ENCODE results near the gene MIEF2.
"Not testable (repeated sequence)": the region's sequence is repeated elsewhere in the genome, so short reads cannot be mapped to it uniquely, and the experiment has no call there.

The MIEF2 gene, protein sequence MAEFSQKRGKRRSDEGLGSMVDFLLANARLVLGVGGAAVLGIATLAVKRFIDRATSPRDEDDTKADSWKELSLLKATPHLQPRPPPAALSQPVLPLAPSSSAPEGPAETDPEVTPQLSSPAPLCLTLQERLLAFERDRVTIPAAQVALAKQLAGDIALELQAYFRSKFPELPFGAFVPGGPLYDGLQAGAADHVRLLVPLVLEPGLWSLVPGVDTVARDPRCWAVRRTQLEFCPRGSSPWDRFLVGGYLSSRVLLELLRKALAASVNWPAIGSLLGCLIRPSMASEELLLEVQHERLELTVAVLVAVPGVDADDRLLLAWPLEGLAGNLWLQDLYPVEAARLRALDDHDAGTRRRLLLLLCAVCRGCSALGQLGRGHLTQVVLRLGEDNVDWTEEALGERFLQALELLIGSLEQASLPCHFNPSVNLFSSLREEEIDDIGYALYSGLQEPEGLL

DNA sequence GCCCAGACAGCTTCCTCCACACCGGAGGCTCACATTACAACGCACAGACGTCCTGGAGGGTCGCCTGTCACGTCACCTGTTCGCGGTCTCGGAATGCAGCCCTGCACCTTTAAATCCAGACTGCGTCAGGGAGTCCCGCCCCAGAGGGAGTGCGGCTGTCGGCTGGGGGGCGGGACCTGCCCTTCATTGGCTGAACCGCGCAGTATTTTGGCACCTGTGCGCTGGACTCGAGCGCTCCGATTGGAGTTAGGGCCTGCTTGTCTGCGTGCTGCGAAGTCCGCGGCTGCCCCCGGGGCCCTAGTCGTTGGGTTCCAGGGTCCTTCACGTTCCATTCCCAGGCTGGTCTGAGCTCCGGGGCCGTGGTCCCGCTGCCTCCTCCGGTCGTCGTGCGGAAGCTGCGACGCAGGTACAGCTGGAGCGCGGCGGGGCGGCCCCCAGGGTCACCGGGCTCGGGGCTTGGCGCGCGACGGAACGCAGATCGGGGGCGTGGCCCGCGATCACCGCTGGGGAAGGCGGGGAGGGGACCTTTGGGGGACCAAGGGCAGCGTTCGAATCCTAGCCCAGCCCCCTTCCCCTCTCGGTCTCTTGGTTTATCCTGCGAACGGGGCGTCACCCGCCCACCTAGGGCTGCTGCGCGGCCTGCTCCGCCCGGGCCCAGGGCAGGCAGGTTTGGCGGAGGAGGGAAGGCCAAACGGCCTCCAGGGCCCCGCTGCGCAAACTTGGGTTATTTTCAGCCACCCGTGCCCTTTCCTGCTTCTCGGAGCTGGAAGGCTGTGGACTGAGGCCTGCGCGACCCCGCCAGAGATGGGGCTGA, at the start of gene MIEF2:
Gene MIEF2 (plus strand): TSS at position 331 of the 814 bp plus-strand sequence. CDS start 2,059 bp downstream, outside the sequence.
- no peak for TF ChIP-seq JUND (IDR thresholded peaks at IDR 0.05; ENCODE audit: low read depth)
- DNase-seq (ENCODE audit: low read depth in 1 of 2, low spot score in 1 of 2) = peak; percentile 98 to 100
- in situ Hi-C loops (cut with HindIII; ENCODE audit: low pct_unique_long_range_greater_than_20kb, low sequenced_read_pairs) = no loop called here

DNA sequence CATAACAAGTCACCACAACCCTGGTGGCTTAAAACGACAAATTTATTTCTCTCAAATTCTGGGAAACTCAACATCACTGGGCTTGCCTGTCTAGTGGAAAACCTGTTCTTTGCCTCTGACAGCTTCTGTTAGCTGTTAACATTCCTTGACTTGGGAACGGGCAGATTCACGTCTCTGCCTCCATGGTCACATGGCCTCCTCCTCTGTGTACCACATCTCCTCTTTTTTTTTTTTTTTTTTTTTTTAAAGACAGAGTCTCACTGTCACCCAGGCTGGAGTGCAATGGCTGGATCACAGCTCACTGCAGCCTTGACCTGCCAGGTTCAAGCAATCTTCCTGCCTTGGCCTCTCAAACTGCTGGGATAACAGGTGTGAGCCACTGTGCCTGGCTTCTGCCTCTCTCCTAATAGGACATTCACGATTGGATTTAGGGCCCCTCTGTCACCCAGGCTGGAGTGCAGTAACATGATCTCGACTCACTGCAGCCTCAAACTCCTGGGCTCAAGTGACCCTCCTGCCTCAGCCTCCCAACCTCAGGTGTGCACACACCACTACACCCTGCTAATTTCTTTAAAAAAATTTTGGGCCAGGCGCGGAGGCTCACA, 46.7 kb upstream of the MIEF2 start:
- TF ChIP-seq JUND (IDR thresholded peaks at IDR 0.05; ENCODE audit: low read depth) = no peak
- no peak for DNase-seq (ENCODE audit: low read depth in 1 of 2, low spot score in 1 of 2)
- in situ Hi-C loops (cut with HindIII; ENCODE audit: low pct_unique_long_range_greater_than_20kb, low sequenced_read_pairs) = no loop called here

DNA sequence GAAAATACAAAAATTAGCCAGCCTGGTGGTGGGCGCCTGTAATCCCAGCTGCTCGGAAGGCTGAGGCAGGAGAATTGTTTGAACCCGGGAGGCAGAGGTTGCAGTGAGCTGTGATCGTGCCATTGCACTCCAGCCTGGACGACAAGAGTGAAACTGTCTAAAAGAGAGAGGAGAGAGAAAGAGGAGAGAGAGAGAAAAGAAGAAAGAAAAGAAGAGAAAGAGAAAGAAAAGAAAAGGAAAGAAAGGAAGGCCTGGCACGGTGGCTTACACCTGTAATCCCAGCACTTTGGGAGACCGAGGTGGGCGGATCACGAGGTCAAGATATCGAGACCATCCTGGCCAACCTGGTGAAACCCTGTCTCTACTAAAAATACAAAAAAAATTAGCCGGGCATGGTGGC, 43.6 kb upstream of the MIEF2 start:
- DNase-seq (ENCODE audit: low read depth in 1 of 2, low spot score in 1 of 2); in situ Hi-C loops (cut with HindIII; ENCODE audit: low pct_unique_long_range_greater_than_20kb, low sequenced_read_pairs): not testable (repeated sequence)

DNA sequence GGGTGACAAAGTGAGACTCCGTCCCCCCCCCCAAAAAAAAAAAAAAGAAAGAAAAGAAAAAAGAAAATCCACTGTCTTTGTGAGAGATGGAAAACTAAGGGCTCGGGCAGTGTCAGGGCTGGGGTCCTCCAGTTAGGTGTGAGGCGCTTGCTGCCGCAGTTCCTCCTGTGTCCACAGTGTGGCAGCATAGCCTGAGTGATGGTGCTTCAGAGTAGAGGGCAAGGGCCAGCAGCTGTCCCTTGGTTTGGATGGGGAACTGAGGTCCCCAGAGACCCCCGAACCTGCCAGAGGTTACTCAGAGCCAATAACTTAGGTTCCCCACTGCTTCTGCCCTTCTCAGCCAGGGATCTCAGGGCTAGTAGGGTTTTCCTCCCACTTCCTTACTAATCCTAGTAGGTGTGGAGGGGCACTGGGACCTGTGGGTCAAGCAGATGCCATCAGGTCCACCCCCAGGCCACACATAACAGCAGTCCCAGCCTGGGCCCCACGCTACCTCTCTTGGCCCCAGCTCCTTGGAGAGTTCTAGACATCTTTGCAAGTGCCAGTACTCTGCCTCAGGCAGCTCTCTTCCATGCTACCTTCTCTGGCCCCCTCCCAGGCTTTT, 42.9 kb upstream of the MIEF2 start:
- in situ Hi-C loops (cut with HindIII; ENCODE audit: low pct_unique_long_range_greater_than_20kb, low sequenced_read_pairs) = no loop called here
- no peak for TF ChIP-seq JUND (IDR thresholded peaks at IDR 0.05; ENCODE audit: low read depth)
- peak; percentile 62 to 70 for DNase-seq (ENCODE audit: low read depth in 1 of 2, low spot score in 1 of 2)

DNA sequence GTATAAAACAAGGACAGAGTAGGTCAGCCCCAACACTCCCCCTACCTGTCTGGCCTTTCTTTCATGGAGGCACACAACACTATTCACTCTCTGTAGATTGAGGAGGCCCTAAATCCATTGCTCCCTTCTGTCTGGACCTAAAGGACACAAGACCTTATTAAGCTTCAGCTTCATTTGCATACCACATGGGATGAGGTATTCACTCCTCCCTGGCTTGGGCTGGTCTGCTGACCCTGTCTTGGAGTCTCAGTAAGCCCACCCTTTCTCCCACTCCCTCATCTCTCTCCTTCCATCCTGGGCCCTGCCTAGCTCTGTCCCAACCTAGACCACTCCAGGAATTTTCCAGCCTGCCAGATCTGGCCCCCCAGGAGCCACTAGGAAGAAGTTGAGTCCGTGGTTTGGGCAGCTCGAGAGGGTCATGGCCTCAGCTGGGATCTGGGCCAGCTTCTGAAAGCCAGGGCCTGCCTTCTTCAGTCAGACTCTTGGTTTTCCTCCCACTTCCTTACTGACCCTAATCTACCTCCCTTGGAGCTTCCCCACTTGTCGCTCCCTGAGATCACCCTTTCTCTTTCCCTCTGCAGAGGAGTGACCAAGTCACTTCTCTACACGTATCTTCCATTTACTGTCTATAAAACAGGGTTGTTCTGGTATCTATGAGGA, 41.6 kb upstream of the MIEF2 start:
- no peak for DNase-seq (ENCODE audit: low read depth in 1 of 2, low spot score in 1 of 2)
- TF ChIP-seq JUND (IDR thresholded peaks at IDR 0.05; ENCODE audit: low read depth) = no peak
- in situ Hi-C loops (cut with HindIII; ENCODE audit: low pct_unique_long_range_greater_than_20kb, low sequenced_read_pairs) = no loop called here

DNA sequence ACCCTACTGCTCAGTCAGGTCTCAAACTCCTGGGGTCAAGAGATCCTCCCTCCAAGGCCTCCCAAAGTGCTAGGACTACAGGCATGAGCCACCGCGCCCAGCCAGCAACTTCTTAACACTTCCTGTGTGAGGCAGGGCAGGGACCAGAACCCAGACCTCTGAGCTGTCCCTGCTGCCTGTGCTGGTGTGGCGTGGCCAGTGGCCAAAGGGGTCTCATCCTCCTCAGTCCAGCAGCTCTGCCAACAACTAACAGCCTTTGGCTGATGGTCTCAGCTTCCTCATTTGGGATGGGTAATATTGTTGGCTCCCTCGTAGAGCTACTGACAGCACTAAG, 36.4 kb upstream of the MIEF2 start:
- no peak for DNase-seq (ENCODE audit: low read depth in 1 of 2, low spot score in 1 of 2)
- no peak for TF ChIP-seq JUND (IDR thresholded peaks at IDR 0.05; ENCODE audit: low read depth)
- in situ Hi-C loops (cut with HindIII; ENCODE audit: low pct_unique_long_range_greater_than_20kb, low sequenced_read_pairs) = no loop called here

DNA sequence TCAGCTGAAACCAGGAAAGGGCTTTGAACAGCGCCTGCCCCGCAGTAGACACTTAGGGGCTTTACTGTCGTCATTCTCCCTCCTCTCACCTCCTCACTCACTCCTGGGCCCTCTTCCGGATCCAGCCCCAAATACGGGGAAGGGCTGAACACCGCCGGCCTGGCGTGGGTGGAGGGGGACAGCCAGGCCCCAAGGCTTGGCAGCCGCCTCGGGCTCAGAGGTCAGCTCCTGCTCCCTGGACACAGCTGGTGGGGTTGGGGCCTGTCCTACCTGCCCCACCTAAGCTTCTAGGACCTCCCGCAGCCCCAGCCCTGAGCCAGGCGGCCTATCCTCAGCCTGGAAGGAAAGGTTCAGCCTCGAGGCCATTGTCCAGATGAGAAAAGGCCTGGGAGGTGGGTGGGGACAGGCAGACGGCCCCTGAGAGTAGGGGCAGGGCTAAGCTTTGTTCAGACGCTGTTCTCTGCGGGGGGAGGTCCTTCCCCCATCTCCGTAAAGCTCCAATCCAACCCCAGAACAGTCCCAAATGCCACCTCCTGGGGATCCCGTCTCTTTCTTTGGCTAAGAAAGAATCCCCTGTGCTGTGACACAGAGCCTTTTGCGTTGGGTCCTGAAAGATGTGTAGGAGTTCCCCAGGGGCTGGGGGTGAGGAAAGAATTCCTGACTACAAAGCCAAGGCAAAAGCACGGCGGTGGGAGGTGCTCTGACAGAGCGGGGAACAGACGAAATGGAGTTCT, 35.9 kb upstream of the MIEF2 start:
- no peak for DNase-seq (ENCODE audit: low read depth in 1 of 2, low spot score in 1 of 2)
- no peak for TF ChIP-seq JUND (IDR thresholded peaks at IDR 0.05; ENCODE audit: low read depth)
- in situ Hi-C loops (cut with HindIII; ENCODE audit: low pct_unique_long_range_greater_than_20kb, low sequenced_read_pairs) = no loop called here

DNA sequence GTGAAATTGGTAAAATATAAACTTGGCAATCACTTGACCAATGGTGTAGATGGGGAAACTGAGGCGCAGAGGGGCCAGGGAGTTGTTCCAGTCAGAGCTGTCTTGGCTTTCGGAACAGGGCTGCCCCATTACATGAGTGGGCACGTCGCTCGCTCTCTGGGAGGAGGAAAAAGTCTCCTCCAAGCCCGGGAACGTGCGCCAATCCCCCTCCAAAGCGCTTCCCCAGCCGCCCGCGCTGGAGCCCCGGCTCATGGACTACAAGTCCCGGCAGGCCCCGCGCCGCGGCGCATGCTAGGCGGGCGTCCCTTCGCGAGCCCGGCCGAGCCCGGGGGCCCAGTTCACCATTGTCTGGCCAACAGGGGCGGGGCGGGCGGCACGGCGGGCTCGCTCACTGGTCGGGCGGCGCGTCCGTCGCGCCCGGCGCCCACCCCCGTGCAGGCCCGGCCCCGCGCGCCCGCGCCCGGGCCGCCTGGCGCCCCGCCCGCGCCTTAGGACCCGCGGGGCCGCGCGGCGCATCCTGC, 35.3 kb upstream of the MIEF2 start, which contains the start of gene LLGL1:
Gene LLGL1 (plus strand): TSS at position 515 of the 521 bp plus-strand sequence. CDS start 48 bp downstream, outside the sequence.
- TF ChIP-seq JUND (IDR thresholded peaks at IDR 0.05; ENCODE audit: low read depth) = no peak
- in situ Hi-C loops (cut with HindIII; ENCODE audit: low pct_unique_long_range_greater_than_20kb, low sequenced_read_pairs) = no loop called here
- peak; percentile 94 to 95 for DNase-seq (ENCODE audit: low read depth in 1 of 2, low spot score in 1 of 2)

DNA sequence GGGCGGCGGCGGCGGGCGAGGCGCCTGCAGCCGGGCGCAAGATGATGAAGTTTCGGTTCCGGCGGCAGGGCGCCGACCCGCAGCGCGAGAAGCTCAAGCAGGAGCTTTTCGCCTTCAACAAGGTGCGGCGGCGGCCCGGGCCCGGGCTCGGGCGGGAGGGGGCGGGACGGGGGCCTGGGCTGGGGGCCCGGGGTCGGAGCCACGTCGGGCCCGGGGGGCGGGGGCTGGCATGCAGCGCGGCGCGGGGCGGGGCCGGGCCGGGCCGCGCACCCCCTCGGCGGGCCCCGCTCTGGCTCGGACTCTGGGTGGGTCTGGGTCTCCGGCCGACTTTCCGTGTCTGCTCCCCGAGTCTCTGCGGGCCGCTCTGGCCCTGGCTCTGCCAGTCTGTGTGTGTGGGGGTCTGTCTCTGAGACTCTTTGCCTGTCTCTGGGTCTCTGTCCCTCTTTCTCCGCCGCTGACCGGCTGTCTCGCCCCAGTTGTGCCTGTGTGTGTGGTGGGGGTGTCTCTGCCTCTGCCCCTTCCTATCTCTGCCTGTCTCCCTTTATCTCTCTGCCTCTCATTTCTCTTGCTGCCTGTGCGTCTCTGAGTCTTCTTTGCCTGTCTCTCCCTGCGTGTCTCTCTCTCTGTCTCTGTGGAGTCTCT, 34.7 kb upstream of the MIEF2 start:
- no peak for TF ChIP-seq JUND (IDR thresholded peaks at IDR 0.05; ENCODE audit: low read depth)
- no peak for DNase-seq (ENCODE audit: low read depth in 1 of 2, low spot score in 1 of 2)
- in situ Hi-C loops (cut with HindIII; ENCODE audit: low pct_unique_long_range_greater_than_20kb, low sequenced_read_pairs) = no loop called here

DNA sequence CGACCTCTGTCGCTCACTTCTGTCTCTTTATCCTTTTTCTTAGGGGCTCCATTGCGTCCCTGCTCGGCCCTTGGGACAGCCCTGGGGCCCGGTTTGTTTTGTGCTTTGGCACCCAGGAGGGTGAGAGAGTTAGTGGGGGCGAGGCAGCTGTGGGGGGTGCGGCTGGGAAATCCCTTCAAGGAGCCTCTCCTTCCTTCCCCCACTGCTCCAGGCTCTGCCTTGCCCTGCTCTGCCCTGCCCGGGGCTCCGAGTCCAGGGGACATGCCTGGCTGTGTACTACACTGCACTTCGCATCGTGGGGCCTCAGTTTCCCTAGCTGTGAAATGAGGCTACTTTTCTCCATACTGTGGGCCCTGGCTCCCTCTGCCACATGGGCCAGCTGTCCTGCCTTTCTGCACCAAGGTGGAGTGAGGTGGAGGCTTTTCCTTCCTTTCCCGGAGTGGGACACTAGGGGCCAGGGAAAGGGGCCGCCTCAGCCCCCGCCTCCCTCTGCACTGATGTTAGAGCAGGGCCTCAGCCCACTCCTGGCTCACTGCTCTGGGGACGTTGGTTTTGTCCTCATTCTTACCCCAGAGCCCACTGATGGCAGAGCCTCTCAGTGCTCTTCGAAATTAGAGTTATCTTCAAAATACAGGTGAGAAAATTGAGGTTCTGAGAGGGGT, 34.0 kb upstream of the MIEF2 start:
- DNase-seq (ENCODE audit: low read depth in 1 of 2, low spot score in 1 of 2) = no peak
- TF ChIP-seq JUND (IDR thresholded peaks at IDR 0.05; ENCODE audit: low read depth) = no peak
- in situ Hi-C loops (cut with HindIII; ENCODE audit: low pct_unique_long_range_greater_than_20kb, low sequenced_read_pairs) = no loop called here

Measured in T47D (cell line).